Right hindlimb (tissue), 1 donor: ENCODE measurements around the gene PIK3CD.
"Not testable (repeated sequence)": the region's sequence is repeated elsewhere in the genome, so short reads cannot be mapped to it uniquely, and the experiment has no call there.

Experiments
- DNase-seq: peaks from one replicate; pipeline ENCODE4 v3.0.0-alpha.2; 2018

PIK3CD gene

GRCh38 chr1:9624081-9624480 is 27.4 kb upstream of the PIK3CD start:
- no peak for DNase-seq

DNA sequence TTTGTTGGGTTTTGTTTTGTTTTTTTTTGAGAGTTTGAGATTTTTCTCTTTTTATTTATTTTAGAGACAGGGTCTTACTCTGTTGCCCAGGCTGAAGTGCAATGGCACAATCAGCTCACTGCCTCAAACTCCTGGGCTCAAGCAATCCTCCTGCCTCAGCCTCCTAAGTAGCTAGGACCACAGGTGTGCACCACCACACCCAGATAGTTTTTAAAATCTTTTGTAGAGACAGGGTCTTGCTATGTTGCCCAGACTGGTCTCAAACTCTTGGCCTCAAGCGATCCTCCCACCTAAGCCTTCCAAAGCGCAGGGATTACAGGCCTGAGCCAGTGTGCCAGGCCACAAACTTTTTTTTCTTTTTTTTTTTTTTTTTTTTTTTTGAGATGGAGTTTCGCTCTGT is 26.5 kb upstream of the PIK3CD start:
- DNase-seq: not testable (repeated sequence)

DNA sequence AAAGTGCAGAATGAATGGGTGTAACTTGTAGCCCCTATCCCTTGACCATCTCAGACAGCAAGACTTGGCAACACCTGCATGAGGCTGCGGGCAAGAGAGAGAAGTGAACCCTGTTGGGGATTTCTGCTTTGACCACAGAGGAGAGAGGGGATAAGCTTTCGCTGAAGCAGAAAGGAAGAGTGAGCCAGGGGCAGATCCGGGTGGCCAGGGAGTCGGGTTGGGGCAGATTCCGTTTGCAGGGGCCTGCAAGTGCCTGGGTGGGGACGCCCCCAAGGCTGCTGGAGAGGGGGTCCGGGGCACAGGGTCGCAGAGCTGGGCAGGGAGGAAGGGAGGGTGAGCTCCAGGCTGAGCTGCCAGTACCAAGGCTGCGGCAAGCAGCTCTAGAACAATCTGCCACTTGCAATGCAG is 25.3 kb upstream of the PIK3CD start:
- DNase-seq: no peak

GRCh38 chr1:9628541-9629444 is 22.7 kb upstream of the PIK3CD start:
- DNase-seq: no peak

- no peak for DNase-seq
These were observed 21.9 kb upstream of the PIK3CD start for GRCh38 chr1:9629445-9630201.

DNA sequence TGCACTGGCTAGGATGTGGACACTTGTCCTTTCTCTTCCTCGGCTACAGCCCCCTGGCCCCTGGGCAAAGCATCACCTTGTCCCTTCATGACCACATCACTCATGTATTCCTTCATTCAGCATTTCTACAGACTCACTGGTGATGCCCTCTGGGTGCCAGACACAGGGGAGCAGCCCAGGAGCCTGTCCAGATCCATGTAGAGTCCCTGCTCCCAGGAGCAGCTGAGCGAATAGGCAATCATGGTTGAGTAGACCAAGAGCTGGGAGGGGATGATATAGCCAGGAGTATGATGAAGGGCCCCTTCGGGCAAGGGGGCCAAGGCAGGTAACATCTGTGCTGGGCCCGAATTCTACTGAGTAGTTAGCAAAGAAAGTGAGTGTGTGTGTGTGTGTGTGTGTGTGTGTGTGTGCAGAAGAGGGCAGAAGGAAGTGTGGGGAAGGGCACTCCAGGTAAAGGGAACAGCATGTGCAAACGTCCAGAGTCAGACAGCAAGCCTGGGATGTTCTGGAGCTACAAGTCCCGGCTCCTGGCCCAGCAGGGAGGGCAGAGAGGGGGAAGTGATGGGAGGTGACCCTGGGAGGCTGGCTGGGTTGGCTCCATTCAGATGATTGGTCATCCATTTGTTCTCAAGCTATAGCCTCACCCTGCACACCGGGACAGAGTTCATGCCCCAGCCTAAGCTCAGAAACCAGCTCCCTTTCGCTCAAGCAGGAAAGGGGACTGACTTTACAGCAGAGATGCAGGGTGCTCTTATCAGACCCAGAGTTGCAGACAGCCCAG is 21.0 kb upstream of the PIK3CD start:
- DNase-seq: no peak

GRCh38 chr1:9631613-9632012 is 19.9 kb upstream of the PIK3CD start:
- DNase-seq: no peak

- DNase-seq: no peak
These were observed 18.0 kb upstream of the PIK3CD start for GRCh38 chr1:9633493-9633892.

DNA sequence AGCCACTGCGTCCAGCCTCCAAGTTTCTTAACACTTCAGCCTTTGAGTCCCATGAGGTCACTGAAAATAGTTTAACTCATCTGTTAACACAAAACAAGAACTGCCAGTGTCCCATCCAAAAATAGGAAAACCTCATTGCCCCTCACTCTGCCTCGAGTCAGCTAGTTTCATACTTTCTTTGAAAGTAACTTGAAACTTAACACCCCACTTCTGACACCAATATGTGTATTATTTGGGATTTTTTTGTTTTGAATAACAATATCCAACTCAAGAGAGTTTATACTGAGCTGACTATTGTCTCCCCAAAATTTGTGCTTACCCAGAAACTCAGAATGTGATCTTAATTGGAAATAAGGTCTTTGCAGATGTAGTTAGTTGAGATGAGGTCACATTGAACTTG is 16.9 kb upstream of the PIK3CD start:
- no peak for DNase-seq

GRCh38 chr1:9639227-9639626 is 12.3 kb upstream of the PIK3CD start:
- no peak for DNase-seq

DNA sequence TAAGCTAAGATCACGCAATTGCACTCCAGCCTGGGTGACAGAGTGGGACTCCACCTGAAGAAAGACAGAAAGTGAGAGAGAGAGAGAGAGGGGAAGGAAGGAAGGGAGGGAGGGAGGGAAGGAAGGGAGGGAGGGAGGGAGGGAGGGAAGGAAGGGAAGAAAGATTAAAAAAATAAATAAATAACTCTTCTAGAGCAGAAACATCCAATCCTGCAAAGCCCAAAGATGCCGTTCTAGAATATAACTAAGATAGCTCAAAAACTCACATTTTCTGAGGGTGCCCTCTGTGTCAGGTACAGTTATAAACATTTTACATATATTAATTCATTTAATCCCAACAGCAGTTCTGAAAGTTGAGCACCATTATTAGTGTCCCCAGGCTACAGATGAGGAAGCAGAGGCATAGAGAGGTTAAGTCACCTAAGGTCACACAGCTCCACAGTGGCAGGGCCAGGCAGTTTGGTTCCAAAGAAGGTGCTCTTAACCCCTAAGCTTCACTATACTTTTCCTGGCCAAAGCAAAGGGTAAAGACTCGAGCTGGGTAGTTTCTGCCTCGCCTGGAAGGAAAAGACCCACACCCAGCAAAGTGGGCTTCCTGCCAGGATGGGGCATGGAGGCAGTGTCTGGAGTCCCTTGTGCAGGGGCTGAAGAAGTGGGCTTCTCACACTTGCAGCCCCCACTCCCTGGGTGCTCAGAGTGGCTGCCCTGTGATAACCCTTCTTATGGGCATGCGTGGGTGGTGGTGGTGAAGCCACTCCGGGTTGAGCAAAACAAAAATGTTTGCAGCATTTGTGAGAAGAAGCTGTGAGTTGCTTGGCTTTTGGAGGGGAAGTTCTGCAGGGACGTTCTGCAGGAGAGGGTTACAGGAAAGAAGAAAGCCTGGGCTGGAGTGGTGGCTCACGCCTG is 7.9 kb upstream of the PIK3CD start:
- DNase-seq: no peak

DNA sequence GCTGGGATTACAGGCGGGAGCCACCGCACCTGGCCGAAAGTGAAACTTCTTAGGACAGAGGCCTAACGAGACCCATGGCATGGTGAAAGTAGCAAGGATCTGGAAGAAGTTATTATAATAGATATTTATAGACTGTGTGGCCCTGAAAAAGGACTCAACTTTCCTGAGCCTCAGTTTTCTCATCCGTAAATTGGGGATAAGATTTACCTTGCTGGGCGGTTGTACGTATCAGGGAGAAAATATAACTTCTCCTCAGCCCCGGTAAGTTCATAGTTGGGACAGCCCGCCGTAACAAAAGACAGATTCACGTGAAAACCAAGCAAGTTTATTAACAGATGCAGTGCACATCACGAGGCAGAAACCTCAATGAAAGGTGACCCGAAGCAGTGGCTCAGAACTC is 5.5 kb upstream of the PIK3CD start:
- no peak for DNase-seq

- no peak for DNase-seq
These were observed 3.4 kb upstream of the PIK3CD start for GRCh38 chr1:9648171-9648570.

- no peak for DNase-seq
These were observed 1.8 kb upstream of the PIK3CD start for GRCh38 chr1:9649769-9650168.

DNA sequence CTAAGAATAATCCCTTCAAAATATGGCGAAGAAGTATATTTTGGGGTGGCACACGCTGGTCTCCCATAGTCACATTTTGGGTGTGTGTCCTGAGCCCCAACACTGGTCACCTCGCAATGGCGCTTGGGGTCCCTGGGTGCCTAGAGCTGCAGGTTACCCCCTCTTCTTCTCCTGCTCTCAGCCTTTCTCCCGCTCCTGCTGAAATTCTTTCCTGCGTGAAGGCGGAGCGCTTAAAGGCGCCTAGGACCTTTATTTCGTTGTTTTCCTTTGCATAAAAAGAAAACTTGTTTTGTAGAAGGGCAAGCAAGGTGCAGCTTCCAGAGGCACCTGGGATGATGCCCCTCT is 339 bp upstream of the PIK3CD start:
- no peak for DNase-seq

GRCh38 chr1:9652379-9653209 is 1.1 kb downstream of the PIK3CD start:
- DNase-seq: peak; percentile 29

DNA sequence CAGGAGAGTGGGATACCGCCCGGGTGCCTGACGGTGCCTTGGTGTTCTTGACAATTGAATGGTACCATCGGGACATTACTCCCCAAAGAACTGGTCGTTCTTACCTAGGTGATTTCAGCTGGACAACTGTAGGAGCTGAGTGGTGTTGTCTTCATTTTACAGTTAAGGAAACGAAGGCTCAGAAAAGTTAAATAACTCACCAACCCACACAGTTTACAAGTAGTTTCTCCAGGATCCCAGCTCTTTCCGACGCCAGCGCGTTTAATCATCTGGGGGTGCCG is 1.6 kb downstream of the PIK3CD start:
- no peak for DNase-seq

- DNase-seq: no peak
These were observed 2.0 kb downstream of the PIK3CD start for GRCh38 chr1:9653491-9654050.

DNA sequence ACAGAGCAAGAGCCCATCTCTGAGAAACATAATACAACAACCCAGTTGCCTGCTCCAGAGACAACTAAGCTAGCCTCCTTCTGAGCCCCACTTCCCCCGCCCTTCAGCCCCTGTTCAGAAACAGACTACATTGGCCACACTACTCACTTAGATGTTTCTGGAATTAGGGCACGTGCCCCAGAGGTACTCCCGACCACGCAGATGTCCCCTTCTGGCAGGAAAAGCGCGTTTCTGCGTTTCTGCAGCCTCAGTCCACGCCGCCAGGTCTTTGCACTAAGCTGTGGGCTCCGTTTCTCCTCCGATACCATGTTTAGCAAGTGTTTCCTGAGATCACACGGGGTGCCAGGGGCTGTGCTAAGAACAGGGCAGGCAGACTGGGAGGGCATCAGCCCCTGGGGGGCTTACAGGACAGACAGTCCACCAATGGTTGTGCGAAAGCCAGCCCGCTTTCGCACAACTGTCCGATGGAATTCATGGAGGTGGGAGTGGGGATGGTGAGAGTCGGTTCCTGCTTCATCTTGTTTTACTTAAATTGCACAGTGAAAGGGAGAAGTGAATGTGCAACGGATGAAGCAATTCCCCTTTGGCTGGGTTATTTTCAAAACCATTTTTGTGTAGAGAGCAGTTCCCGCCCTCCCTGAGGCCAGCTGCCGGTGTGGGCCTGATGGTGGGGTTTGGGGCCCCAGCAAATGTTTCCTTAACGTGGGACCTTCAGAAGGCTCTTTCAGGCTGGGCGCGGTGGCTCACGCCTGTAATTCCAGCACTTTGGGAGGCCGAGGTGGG is 2.7 kb downstream of the PIK3CD start:
- DNase-seq: no peak
